Calu3 (cell line): ENCODE measurements around the gene EYS. TPM values are rescaled to one million over a fixed set of nuclear protein-coding genes. Genes with fewer than 3 reads are reported as not detected.

Source experiments
- BruUV-seq: library from RNA; stranded (reverse); fragments of 400-500 nt; replicated peaks from 2 replicates; lab custom pipeline; 2021; lab: Mats Ljungman, UMichigan
- CTCF ChIA-PET: fragments of 300-600 bp; sonication (Branson Sonifier 250); formaldehyde crosslinking; loops from one replicate; lab custom pipeline; 2022; ENCODE audit warnings: antibody characterized with exemption; lab: Charles Lee
- DNase-seq: peaks from one replicate; pipeline ENCODE4 v3.0.0; 2022
- H3K27ac Mint-ChIP-seq: one replicate; pipeline ENCODE4 v1.8.0; 2022; ENCODE audit warnings: mixed read lengths; ENCODE audit not compliant: unreplicated experiment
- H3K27me3 Mint-ChIP-seq: one replicate; pipeline ENCODE4 v1.8.0; 2022; ENCODE audit warnings: mixed read lengths; ENCODE audit not compliant: unreplicated experiment
- H3K36me3 Mint-ChIP-seq: one replicate; pipeline ENCODE4 v1.8.0; 2022; ENCODE audit warnings: mild to moderate bottlenecking, moderate library complexity, mixed read lengths; ENCODE audit not compliant: insufficient read depth, unreplicated experiment
- H3K4me1 Mint-ChIP-seq: one replicate; pipeline ENCODE4 v1.8.0; 2022; ENCODE audit warnings: mild to moderate bottlenecking, low read depth, mixed read lengths; ENCODE audit not compliant: unreplicated experiment
- H3K4me3 Mint-ChIP-seq: one replicate; pipeline ENCODE4 v1.8.0; 2022; ENCODE audit warnings: mild to moderate bottlenecking, low read depth, moderate library complexity, mixed read lengths; ENCODE audit not compliant: unreplicated experiment
- H3K9me3 Mint-ChIP-seq: one replicate; pipeline ENCODE4 v1.8.0; 2022; ENCODE audit warnings: low read depth, mixed read lengths; ENCODE audit not compliant: unreplicated experiment
- CTCF ChIP-seq: fragments of 200-600 bp; IDR thresholded peaks from one replicate; pipeline ENCODE4 v1.8.0; 2022; ENCODE audit warnings: antibody characterized with exemption; ENCODE audit not compliant: unreplicated experiment
- intact Hi-C: fragments of 100-400 bp; cut with micrococcal nuclease; formaldehyde crosslinking; loops from one replicate; pipeline ENCODE4 v1.10.0; 2022; ENCODE audit not compliant: unreplicated experiment
- total RNA-seq: library from RNA; stranded (reverse); gene quantifications from 2 replicates; pipeline ENCODE4 v1.2.3, GENCODE V29; 2022

The EYS gene
- total RNA-seq, 1 experiment from 2014 or later, result not detected

GRCh38 chr6:63721181-63721580 lies 1985.8 kb downstream of the EYS start:
- Mint-ChIP-seq H3K4me3 (no peak overlapping the region), H3K36me3 (no peaks in the 10 kb centered on the region), H3K27me3 (no peaks in the 10 kb centered on the region), H3K9me3 (no peaks in the 10 kb centered on the region), H3K27ac (no peak overlapping the region), H3K4me1 (peaks cover 8% of the 10 kb centered on the region)
- BruUV-seq, result no TSS peak
- no peak for DNase-seq
- CTCF ChIA-PET, result no interaction called here
- no peak for TF ChIP-seq CTCF
- intact Hi-C loops, result no loop called here

- DNase-seq, result no peak
- CTCF ChIA-PET, result no interaction called here
- H3K9me3 Mint-ChIP-seq, result no peaks in the 10 kb centered on the region
- no peak overlapping the region for H3K4me3 Mint-ChIP-seq
- no peak for TF ChIP-seq CTCF
- no peaks in the 10 kb centered on the region for H3K4me1 Mint-ChIP-seq
- no peak overlapping the region for H3K27ac Mint-ChIP-seq
- no TSS peak for BruUV-seq
- H3K27me3 Mint-ChIP-seq, result no peaks in the 10 kb centered on the region
- intact Hi-C loops, result no loop called here
- peaks cover 13% of the 10 kb centered on the region for H3K36me3 Mint-ChIP-seq
Measured at GRCh38 chr6:63716169-63716568, 1990.9 kb downstream of the EYS start.

GRCh38 chr6:63714091-63714490 lies 1992.9 kb downstream of the EYS start:
- no peaks in the 10 kb centered on the region for H3K9me3 Mint-ChIP-seq
- no peaks in the 10 kb centered on the region for H3K27me3 Mint-ChIP-seq
- TF ChIP-seq CTCF, result no peak
- DNase-seq, result no peak
- peaks cover 18% of the 10 kb centered on the region for H3K36me3 Mint-ChIP-seq
- intact Hi-C loops, result no loop called here
- H3K4me1 Mint-ChIP-seq, result no peaks in the 10 kb centered on the region
- H3K27ac Mint-ChIP-seq, result no peak overlapping the region
- CTCF ChIA-PET, result interaction anchor here (0.6 kb wide), 1 partner anchor 952 kb away, joined by 3 read pairs; no protein-coding TSS in a partner anchor
- no peak overlapping the region for H3K4me3 Mint-ChIP-seq
- no TSS peak for BruUV-seq

GRCh38 chr6:63713332-63713731 lies 1993.7 kb downstream of the EYS start:
- Mint-ChIP-seq H3K4me3 (no peak overlapping the region), H3K36me3 (peaks cover 18% of the 10 kb centered on the region), H3K27me3 (no peaks in the 10 kb centered on the region), H3K4me1 (no peaks in the 10 kb centered on the region), H3K9me3 (no peaks in the 10 kb centered on the region), H3K27ac (peak overlapping the region; percentile 0)
- intact Hi-C loops, result no loop called here
- TF ChIP-seq CTCF, result no peak
- DNase-seq, result no peak
- BruUV-seq, result TSS peak; percentile 77
- CTCF ChIA-PET, result no interaction called here
